Transverse colon (tissue), 4 donors: ENCODE measurements around the gene TFE3. TPM values are rescaled to one million over a fixed set of nuclear protein-coding genes. Genes with fewer than 3 reads are reported as not detected.

Experiments used
- DNase-seq: peaks from one replicate; pipeline ENCODE4 v3.0.0-alpha.2; 2019
- H3K27ac ChIP-seq, 4 donors: fragments of 200-600 bp; sonication (generic); 2 replicates each; pipeline ENCODE4 v1.5.1; 2016 to 2018; ENCODE audit warnings: inconsistent platforms in 4 of 4
- H3K27me3 ChIP-seq: fragments of 200-600 bp; sonication (generic); 2 replicates; pipeline ENCODE4 v1.5.1; 2017; ENCODE audit warnings: inconsistent platforms
- H3K36me3 ChIP-seq, 4 donors: fragments of 200-600 bp; sonication (generic); 2 replicates each; pipeline ENCODE4 v1.5.1; 2017 to 2019; ENCODE audit warnings: inconsistent platforms in 4 of 4
- H3K4me1 ChIP-seq, 4 donors: fragments of 200-600 bp; sonication (generic); 2 replicates each; pipeline ENCODE4 v1.5.1; 2017 to 2020; ENCODE audit warnings: inconsistent platforms in 4 of 4
- H3K4me3 ChIP-seq, 4 donors: fragments of 200-600 bp; sonication (generic); 1 replicate in 1 of 4; 2 replicates in 3 of 4; pipeline versions ENCODE4 v1.5.1 to v1.6.1; 2017 to 2019; ENCODE audit warnings: inconsistent platforms in 4 of 4
- H3K9me3 ChIP-seq, 2 donors: fragments of 200-600 bp; sonication (generic); 2 replicates each; pipeline ENCODE4 v1.5.1; 2017 to 2019; ENCODE audit warnings: inconsistent platforms in 2 of 2
- CTCF ChIP-seq, 5 experiments: fragments of 200-600 bp in 3 of 5; fragments of 450-650 bp in 2 of 5; sonication (generic) in 3 of 5; IDR thresholded peaks; 1 replicate in 2 of 5; 2 replicates in 3 of 5; pipeline ENCODE4 v1.5.1; 2016 to 2017; ENCODE audit warnings: antibody characterized with exemption in 5 of 5, inconsistent platforms in 3 of 5, mild to moderate bottlenecking in 2 of 5, moderate library complexity in 1 of 5
- EP300 ChIP-seq: sonication (generic); formaldehyde crosslinking; IDR thresholded peaks from one replicate; pipeline ENCODE4 v1.6.1; 2017; ENCODE audit warnings: antibody characterized with exemption, low read depth
- POLR2A ChIP-seq: fragments of 450-650 bp; IDR thresholded peaks from one replicate; pipeline ENCODE4 v1.6.1; 2016; ENCODE audit warnings: antibody characterized with exemption, mild to moderate bottlenecking, moderate library complexity
- POLR2AphosphoS5 ChIP-seq, 3 donors: sonication (generic); formaldehyde crosslinking; IDR thresholded peaks; one replicate each; pipeline ENCODE4 v1.6.1; 2016; ENCODE audit warnings: antibody characterized with exemption in 3 of 3
- WGBS, 2 donors: methylation state at CpG; one replicate each; pipeline ENCODE4 v1.1.5; 2018; ENCODE audit warnings: low coverage in 1 of 2; 5-methylcytosine and 5-hydroxymethylcytosine counted together
- in situ Hi-C, 4 donors: fragments of 200-750 bp; cut with MboI; loops; one replicate each; pipeline versions ENCODE4 v1.15.0 to v1.15.1; 2017; ENCODE audit warnings: low sequenced_read_pairs in 3 of 4, low pct_ligation_motif_present in 1 of 4, low pct_unique_long_range_greater_than_20kb in 1 of 4
- intact Hi-C: fragments of 100-400 bp; cut with DNase I; formaldehyde crosslinking; loops from one replicate; pipeline ENCODE4 v1.15.1; 2023; ENCODE audit warnings: low total_unique reads
- total RNA-seq, 4 donors: library from RNA; depleted of rRNA; stranded (reverse); fragments of >200 nt; gene quantifications; one replicate each; pipeline ENCODE4 v1.1.0, GENCODE V29; 2016

TFE3 gene
- total RNA-seq, 4 donors from 2014 or later, result 31.7 to 45.6 (median 44.7) TPM

GRCh38 chrX:49058794-49059193, 15.6 kb upstream of the TFE3 start, which contains the start of gene CCDC120:
TSS of gene CCDC120 (plus strand) at chrX:49058999. CDS start at chrX:49062042, 3,043 bp downstream.
- WGBS, 2 donors, result 41% methylated on average over 5 of the region's 5 CpGs; no CpG with 5 or more reads in 1 of the 2 donors
- H3K36me3 ChIP-seq, result no peaks in the 10 kb centered on the region
- H3K4me3 ChIP-seq, result peak within 1 kb of the TSS in 3 of 4 donors; percentile 20 to 53 (median 41)
- no peaks in the 10 kb centered on the region for H3K27me3 ChIP-seq
- peak; percentile 58 for DNase-seq
- intact Hi-C loops (no loop called here), in situ Hi-C loops (no loop called here)
- peak within 1 kb of the TSS; percentile 59 to 81 (median 71) for H3K27ac ChIP-seq
- no peaks in the 10 kb centered on the region for H3K9me3 ChIP-seq
- H3K4me1 ChIP-seq, result no peaks in the 10 kb centered on the region
- TF ChIP-seq POLR2A, result peak; percentile 67
- TF ChIP-seq POLR2AphosphoS5 (IDR thresholded peaks at IDR 0.05), result peak in 2 of 3 donors; percentile 47 to 76
- no peak for TF ChIP-seq EP300
- TF ChIP-seq CTCF (IDR thresholded peaks at IDR 0.05), result no peak

GRCh38 chrX:49054073-49054762, 11.1 kb upstream of the TFE3 start:
- Histone ChIP-seq H3K27me3 (no peaks in the 10 kb centered on the region), H3K36me3 (no peaks in the 10 kb centered on the region), H3K4me1 (no peaks in the 10 kb centered on the region), H3K27ac (peak overlapping the region; percentile 70 to 88 (median 88)), H3K4me3 (peak overlapping the region; percentile 51 to 72 (median 69)), H3K9me3 (no peaks in the 10 kb centered on the region)
- 81 to 90% methylated on average over 3 to 5 of the region's 5 CpGs for WGBS, 2 donors
- no peak for DNase-seq
- in situ Hi-C loops (no loop called here), intact Hi-C loops (no loop called here)
- TF ChIP-seq EP300, result no peak
- TF ChIP-seq CTCF (IDR thresholded peaks at IDR 0.05), result no peak
- TF ChIP-seq POLR2A, result no peak
- TF ChIP-seq POLR2AphosphoS5 (IDR thresholded peaks at IDR 0.05), result no peak

- peak overlapping the region; percentile 70 to 88 (median 88) for H3K27ac ChIP-seq
- TF ChIP-seq POLR2A (peak; percentile 30), POLR2AphosphoS5 (IDR thresholded peaks at IDR 0.05) (no peak)
- no peaks in the 10 kb centered on the region for H3K4me1 ChIP-seq
- no peaks in the 10 kb centered on the region for H3K36me3 ChIP-seq
- intact Hi-C loops, result no loop called here
- 57% methylated on average over 55 of the region's 79 CpGs; no CpG with 5 or more reads in 1 of the 2 donors for WGBS, 2 donors
- H3K4me3 ChIP-seq, result peak overlapping the region; percentile 51 to 72 (median 69)
- no peaks in the 10 kb centered on the region for H3K27me3 ChIP-seq
- in situ Hi-C loops, result no loop called here
- peak; percentile 69 for DNase-seq
- no peaks in the 10 kb centered on the region for H3K9me3 ChIP-seq
Observed at GRCh38 chrX:49053223-49054072, 10.3 kb upstream of the TFE3 start.

DNA sequence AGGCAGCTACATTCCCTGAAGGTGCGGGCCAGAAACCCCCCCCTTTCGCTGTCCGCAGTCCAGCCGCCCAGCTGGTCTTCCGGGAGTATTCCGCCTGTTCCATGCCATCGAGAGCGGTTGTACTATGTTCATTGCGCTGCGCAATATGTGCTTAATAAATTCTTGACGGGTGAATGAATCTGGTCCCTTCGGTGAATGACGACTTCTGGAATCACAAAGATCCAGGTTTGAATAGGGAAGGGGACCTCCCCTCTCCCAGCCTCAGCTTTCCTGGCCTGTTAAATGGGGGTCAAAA, 777 bp upstream of the TFE3 start:
- no peak for DNase-seq
- no peaks in the 10 kb centered on the region for H3K27me3 ChIP-seq
- in situ Hi-C loops, result no loop called here
- no peaks in the 10 kb centered on the region for H3K9me3 ChIP-seq
- 65% methylated on average over 13 of the region's 13 CpGs; no CpG with 5 or more reads in 1 of the 2 donors for WGBS, 2 donors
- H3K4me1 ChIP-seq, result peaks cover 0 to 27% (median 6%) of the 10 kb centered on the region in 4 donors
- intact Hi-C loops, result no loop called here
- peaks cover 0 to 3% (median 0%) of the 10 kb centered on the region in 4 donors for H3K36me3 ChIP-seq
- TF ChIP-seq POLR2AphosphoS5 (IDR thresholded peaks at IDR 0.05) (peak in 2 of 3 donors; percentile 5 to 32), EP300 (no peak), POLR2A (peak; percentile 28)
- H3K4me3 ChIP-seq, result peak overlapping the region in 2 of 4 donors; percentile 1 to 26
- peak overlapping the region; percentile 72 to 86 (median 82) for H3K27ac ChIP-seq
